Neural cell (in vitro differentiated cells): ENCODE measurements around the gene LIMK1. TPM values are rescaled to one million over a fixed set of nuclear protein-coding genes. Genes with fewer than 3 reads are reported as not detected.

ENCODE experiments used
- H2AFZ ChIP-seq: fragments of 200-600, 300-800 bp; sonication (generic), shearing (Covaris generic); 2 replicates; pipeline ENCODE4 v1.6.0; 2014; ENCODE audit warnings: low read depth, mild to moderate bottlenecking, antibody characterized with exemption, low read length, moderate library complexity
- H3F3A ChIP-seq: fragments of 200-600 bp; shearing (Covaris generic); 2 replicates; pipeline ENCODE4 v1.6.1; 2016; ENCODE audit warnings: mild to moderate bottlenecking, moderate library complexity, mixed read lengths, antibody characterized with exemption, low read length; ENCODE audit not compliant: insufficient read depth, poor library complexity, severe bottlenecking
- H3K27ac ChIP-seq: fragments of 200-600, 300-800 bp; sonication (generic), shearing (Covaris generic); 2 replicates; pipeline ENCODE4 v1.5.1; 2014; ENCODE audit warnings: mild to moderate bottlenecking, low read length, moderate library complexity
- H3K27me3 ChIP-seq: fragments of 300-800, 200-600 bp; sonication (generic), shearing (Covaris generic); 2 replicates; pipeline ENCODE4 v1.6.0; 2014; ENCODE audit warnings: mild to moderate bottlenecking, low read depth, low read length, moderate library complexity; ENCODE audit not compliant: insufficient read depth
- H3K36me3 ChIP-seq: fragments of 300-800, 200-600 bp; sonication (generic), shearing (Covaris generic); 2 replicates; pipeline ENCODE4 v1.5.1; 2014; ENCODE audit warnings: mild to moderate bottlenecking, antibody characterized with exemption, low read length, moderate library complexity; ENCODE audit not compliant: insufficient read depth
- H3K4me2 ChIP-seq: fragments of 300-800, 200-600 bp; sonication (generic), shearing (Covaris generic); 2 replicates; pipeline ENCODE4 v1.6.0; 2014; ENCODE audit warnings: mild to moderate bottlenecking, low read length
- H3K4me3 ChIP-seq: fragments of 300-800, 200-600 bp; sonication (generic), shearing (Covaris generic); 2 replicates; pipeline ENCODE4 v1.5.1; 2014; ENCODE audit warnings: mild to moderate bottlenecking, low read length, moderate library complexity
- H3K79me2 ChIP-seq: fragments of 200-600 bp; shearing (Covaris generic); replicated peaks from 2 replicates; pipeline ENCODE4 v1.6.0; 2014; ENCODE audit warnings: mild to moderate bottlenecking, low read length, moderate library complexity; ENCODE audit not compliant: insufficient read depth
- H3K9ac ChIP-seq: fragments of 300-800, 200-600 bp; sonication (generic), shearing (Covaris generic); 2 replicates; pipeline ENCODE4 v1.6.1; 2016; ENCODE audit warnings: mild to moderate bottlenecking, low read length, mixed read lengths
- H3K9me2 ChIP-seq: fragments of 200-600 bp; shearing (Covaris generic); 2 replicates; pipeline ENCODE4 v1.6.1; 2016; ENCODE audit warnings: mild to moderate bottlenecking, low read length, mixed read lengths; ENCODE audit not compliant: insufficient read depth
- H3K9me3 ChIP-seq: fragments of 200-600, 300-800 bp; sonication (generic), shearing (Covaris generic); 2 replicates; pipeline ENCODE4 v1.6.1; 2016; ENCODE audit warnings: mild to moderate bottlenecking, mixed run types, low read length, moderate library complexity, mixed read lengths
- H4K20me1 ChIP-seq: fragments of 200-600 bp; shearing (Covaris generic); 2 replicates; pipeline ENCODE4 v1.6.1; 2016; ENCODE audit warnings: mild to moderate bottlenecking, mixed run types; ENCODE audit not compliant: insufficient read depth
- CTCF ChIP-seq: fragments of 450-650 bp; IDR thresholded peaks from 2 replicates; pipeline ENCODE4 v1.5.1; 2014; ENCODE audit warnings: antibody characterized with exemption, mild to moderate bottlenecking, moderate library complexity; ENCODE audit not compliant: poor library complexity, severe bottlenecking
- EP300 ChIP-seq: fragments of 450-650 bp; conservative IDR thresholded peaks from 2 replicates; pipeline ENCODE4 v1.6.1; 2014; ENCODE audit warnings: antibody characterized with exemption, mild to moderate bottlenecking, moderate library complexity; ENCODE audit not compliant: poor library complexity, severe bottlenecking
- EZH2 ChIP-seq: fragments of 200-600, 300-800 bp; shearing (Covaris generic), sonication (generic); IDR thresholded peaks from 2 replicates; pipeline ENCODE4 v1.6.1; 2014; ENCODE audit warnings: antibody characterized with exemption, low read length, borderline replicate concordance, mild to moderate bottlenecking; ENCODE audit not compliant: insufficient read depth, poor library complexity, severe bottlenecking
- MXI1 ChIP-seq: fragments of 450-650 bp; conservative IDR thresholded peaks from 2 replicates; pipeline ENCODE4 v1.6.1; 2014; ENCODE audit warnings: antibody characterized with exemption, mild to moderate bottlenecking; ENCODE audit not compliant: poor library complexity, severe bottlenecking
- POLR2AphosphoS5 ChIP-seq: IDR thresholded peaks from 2 replicates; pipeline ENCODE4 v1.6.1; 2012
- RAD21 ChIP-seq: fragments of 450-650 bp; conservative IDR thresholded peaks from 2 replicates; pipeline ENCODE4 v1.6.1; 2014; ENCODE audit warnings: antibody characterized with exemption, mild to moderate bottlenecking, moderate library complexity
- REST ChIP-seq: IDR thresholded peaks from 2 replicates; pipeline ENCODE4 v1.6.1; 2012; ENCODE audit warnings: borderline replicate concordance
- SMC3 ChIP-seq: fragments of 450-650 bp; conservative IDR thresholded peaks from 2 replicates; pipeline ENCODE4 v1.6.1; 2014; ENCODE audit warnings: antibody characterized with exemption, mild to moderate bottlenecking, moderate library complexity; ENCODE audit not compliant: poor library complexity
- TAF1 ChIP-seq: IDR thresholded peaks from 2 replicates; pipeline ENCODE4 v1.6.1; 2012; ENCODE audit warnings: low read depth
- polyA plus RNA-seq: library from polyadenylated mRNA; depleted of rRNA; stranded (reverse); fragments of >200 nt; gene quantifications from 2 replicates; pipeline ENCODE4 v1.2.3, GENCODE V29; 2014

The LIMK1 gene
- polyA plus RNA-seq, 1 donor from 2014 or later = 21.1 TPM

GRCh38 chr7:74038194-74038961, 45.2 kb upstream of the LIMK1 start:
- Histone ChIP-seq H3K9me3 (no peaks in the 10 kb centered on the region), H3K79me2 (no peaks in the 10 kb centered on the region), H3K27me3 (no peaks in the 10 kb centered on the region), H3K4me2 (no peak overlapping the region), H3F3A (no peaks in the 10 kb centered on the region), H3K4me3 (no peak overlapping the region), H3K27ac (no peak overlapping the region), H3K9ac (no peak overlapping the region), H2AFZ (no peak overlapping the region), H3K36me3 (no peaks in the 10 kb centered on the region), H3K9me2 (no peaks in the 10 kb centered on the region), H4K20me1 (no peaks in the 10 kb centered on the region)
- no peak for TF ChIP-seq REST
- TF ChIP-seq SMC3 = no peak
- TF ChIP-seq MXI1 = no peak
- no peak for TF ChIP-seq POLR2AphosphoS5
- TF ChIP-seq EZH2 = no peak
- TF ChIP-seq CTCF = no peak
- TF ChIP-seq TAF1 = no peak
- no peak for TF ChIP-seq RAD21
- TF ChIP-seq EP300 = no peak

- H3K36me3 ChIP-seq = no peaks in the 10 kb centered on the region
- no peaks in the 10 kb centered on the region for H3F3A ChIP-seq
- no peaks in the 10 kb centered on the region for H3K9me3 ChIP-seq
- H3K27me3 ChIP-seq = no peaks in the 10 kb centered on the region
- no peaks in the 10 kb centered on the region for H3K9me2 ChIP-seq
- H4K20me1 ChIP-seq = no peaks in the 10 kb centered on the region
- TF ChIP-seq RAD21 (no peak), MXI1 (no peak), CTCF (no peak), TAF1 (no peak), POLR2AphosphoS5 (no peak), EZH2 (no peak), REST (no peak), EP300 (no peak), SMC3 (no peak)
- H3K9ac ChIP-seq = no peak overlapping the region
- no peak overlapping the region for H3K4me3 ChIP-seq
- H3K79me2 ChIP-seq = no peaks in the 10 kb centered on the region
- H2AFZ ChIP-seq = no peak overlapping the region
- no peak overlapping the region for H3K4me2 ChIP-seq
- H3K27ac ChIP-seq = no peak overlapping the region
Observed at GRCh38 chr7:74039337-74039736, 44.3 kb upstream of the LIMK1 start.
